HL-60/S4 (cell line): ENCODE measurements around the gene ARFRP1.

Experiments used
- in situ Hi-C: fragments of 300-500 bp; cut with MboI; formaldehyde crosslinking; loops from 2 replicates; pipeline ENCODE4 v1.14.3; 2022; ENCODE audit warnings: low sequenced_read_pairs

Gene ARFRP1

GRCh38 chr20:63744158-63744557 lies 36.4 kb upstream of the ARFRP1 start:
- in situ Hi-C loops: no loop called here

- in situ Hi-C loops: no loop called here
Measured at GRCh38 chr20:63743210-63743970, 35.6 kb upstream of the ARFRP1 start.

- in situ Hi-C loops: no loop called here
Measured at GRCh38 chr20:63742381-63743024, 34.7 kb upstream of the ARFRP1 start.

- in situ Hi-C loops: no loop called here
Measured at GRCh38 chr20:63741676-63742380, 34.1 kb upstream of the ARFRP1 start.

GRCh38 chr20:63741354-63741675 lies 33.5 kb upstream of the ARFRP1 start:
- in situ Hi-C loops: no loop called here

- in situ Hi-C loops: no loop called here
Measured at GRCh38 chr20:63740627-63741353, 33.0 kb upstream of the ARFRP1 start.

GRCh38 chr20:63740070-63740626 lies 32.4 kb upstream of the ARFRP1 start:
- in situ Hi-C loops: no loop called here

- in situ Hi-C loops: no loop called here
Measured at GRCh38 chr20:63739130-63740069, 31.6 kb upstream of the ARFRP1 start, which contains the start of gene SLC2A4RG. Gene SLC2A4RG (plus strand): TSS chr20:63739776. CDS start chr20:63739913, 137 bp downstream.

GRCh38 chr20:63738687-63739129 lies 30.9 kb upstream of the ARFRP1 start:
- in situ Hi-C loops: no loop called here

- in situ Hi-C loops: no loop called here
Measured at GRCh38 chr20:63737945-63738686, 30.3 kb upstream of the ARFRP1 start.

GRCh38 chr20:63737695-63737944 lies 29.8 kb upstream of the ARFRP1 start:
- in situ Hi-C loops: no loop called here

GRCh38 chr20:63736893-63737694 lies 29.3 kb upstream of the ARFRP1 start:
- in situ Hi-C loops: no loop called here

GRCh38 chr20:63735859-63736718 lies 28.3 kb upstream of the ARFRP1 start, which contains the start of gene LIME1:
Gene LIME1 (plus strand): TSS chr20:63736664. CDS start chr20:63737550, 886 bp downstream.
- in situ Hi-C loops: no loop called here

GRCh38 chr20:63734946-63735858 lies 27.4 kb upstream of the ARFRP1 start:
- in situ Hi-C loops: no loop called here

- in situ Hi-C loops: no loop called here
Measured at GRCh38 chr20:63734111-63734945, 26.6 kb upstream of the ARFRP1 start.
